GM18867 (cell line): ENCODE results near the gene ANKRD33B.
A peak's percentile ranks its signal among the peaks of the same experiment; 100 is the strongest.
"Not testable (repeated sequence)": the region's sequence is repeated elsewhere in the genome, so short reads cannot be mapped to it uniquely, and the experiment has no call there.

Experiments used
- ATAC-seq: cut with Tn5 transposase; IDR thresholded peaks from one replicate; pipeline ENCODE4 v1.9.1; 2021; ENCODE audit warnings: mild to moderate bottlenecking, moderate library complexity; ENCODE audit not compliant: unreplicated experiment

ANKRD33B gene

DNA sequence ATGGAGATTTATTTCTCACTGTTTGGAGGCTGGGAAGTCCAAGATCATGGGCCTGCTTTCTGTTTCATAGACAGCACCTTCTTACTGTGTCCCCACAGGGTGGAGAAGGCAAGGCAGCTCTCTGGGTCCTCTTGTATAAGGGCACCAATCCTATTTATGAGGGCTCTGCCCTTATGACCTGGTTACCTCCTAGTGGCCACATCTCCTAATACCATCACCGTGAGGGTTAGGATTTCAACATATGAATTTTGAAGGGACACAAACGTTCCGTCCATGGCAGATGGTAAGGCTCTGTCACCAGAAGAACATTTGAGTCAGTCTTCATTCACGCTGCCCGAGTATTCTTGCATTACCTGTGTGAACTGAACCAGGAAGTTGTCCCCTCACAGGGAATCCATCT is 48.4 kb downstream of the ANKRD33B start:
- no peak for ATAC-seq

DNA sequence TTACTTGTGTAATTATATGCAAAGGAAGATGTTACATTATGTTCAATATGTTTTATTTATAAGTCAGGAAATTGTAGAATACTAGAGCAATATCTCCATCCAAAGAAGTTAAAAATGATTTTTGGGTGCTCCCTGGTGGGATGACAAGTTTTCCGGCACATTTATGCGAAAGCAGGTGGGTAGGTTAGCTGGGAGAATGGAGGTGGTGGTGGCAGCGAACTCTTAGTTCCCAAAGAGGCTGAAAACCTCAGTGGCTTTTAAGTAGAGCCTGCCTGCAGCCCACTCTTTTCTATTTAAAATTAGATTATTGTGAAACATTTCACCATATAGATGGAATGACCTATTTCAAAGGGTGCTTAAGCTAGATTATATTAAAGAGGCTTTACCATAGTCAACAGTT is 51.8 kb downstream of the ANKRD33B start:
- no peak for ATAC-seq

DNA sequence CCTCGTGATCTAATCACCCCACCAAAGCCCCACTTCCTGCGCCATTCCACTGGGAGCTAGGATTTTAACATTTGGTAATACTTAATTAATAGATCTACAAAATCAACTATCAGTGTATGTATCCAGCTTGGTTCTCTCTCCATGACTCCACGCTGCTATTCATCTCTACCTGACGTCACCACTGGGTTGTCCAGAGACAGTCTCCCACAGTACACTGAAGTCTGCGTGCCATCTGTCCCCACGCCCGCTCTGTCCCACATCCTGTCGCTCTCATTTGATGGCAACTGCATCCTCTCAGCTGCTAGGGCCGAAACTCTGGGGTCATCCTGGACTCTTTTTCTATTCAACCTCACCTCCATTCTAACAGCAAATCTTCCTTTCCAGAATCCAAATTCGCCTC is 53.2 kb downstream of the ANKRD33B start:
- no peak for ATAC-seq

DNA sequence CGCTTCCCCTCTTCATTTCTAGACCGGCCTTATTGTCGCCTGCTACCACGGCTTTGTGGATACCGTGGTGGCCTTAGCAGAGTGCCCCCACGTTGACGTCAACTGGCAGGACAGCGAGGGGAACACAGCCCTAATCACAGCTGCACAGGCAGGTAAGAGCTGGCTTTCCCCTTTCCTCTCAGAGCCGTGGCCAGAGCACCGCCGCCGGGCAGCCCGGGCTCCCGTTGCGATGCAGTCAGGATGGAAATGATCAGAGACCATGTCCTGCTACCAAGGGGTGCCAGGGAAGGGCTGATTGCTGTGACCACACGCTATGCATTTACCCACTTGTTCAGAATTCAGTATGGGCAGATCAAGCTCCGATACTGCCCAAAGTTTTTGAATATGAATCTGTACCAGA is 54.4 kb downstream of the ANKRD33B start:
- ATAC-seq, result no peak

DNA sequence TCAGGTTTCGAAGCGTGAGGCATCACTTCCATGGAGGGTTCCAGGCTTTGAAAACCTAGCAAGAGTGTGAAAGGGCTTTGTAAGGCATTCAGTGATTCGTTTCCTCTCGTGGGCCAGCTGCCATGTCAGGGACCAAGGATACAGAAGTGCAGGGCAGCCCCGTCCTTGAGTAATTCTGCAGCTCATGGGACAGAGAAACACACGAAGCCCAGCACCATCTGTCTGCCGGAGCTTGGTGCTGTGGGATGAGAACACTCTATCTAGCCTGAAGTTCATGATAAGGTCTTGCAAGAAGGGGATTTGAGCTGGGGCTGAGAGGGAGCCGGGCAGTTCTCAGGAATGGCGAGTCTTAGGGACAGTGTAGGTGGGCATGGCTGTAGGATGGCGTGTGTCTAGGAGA is 55.8 kb downstream of the ANKRD33B start:
- ATAC-seq, result no peak

DNA sequence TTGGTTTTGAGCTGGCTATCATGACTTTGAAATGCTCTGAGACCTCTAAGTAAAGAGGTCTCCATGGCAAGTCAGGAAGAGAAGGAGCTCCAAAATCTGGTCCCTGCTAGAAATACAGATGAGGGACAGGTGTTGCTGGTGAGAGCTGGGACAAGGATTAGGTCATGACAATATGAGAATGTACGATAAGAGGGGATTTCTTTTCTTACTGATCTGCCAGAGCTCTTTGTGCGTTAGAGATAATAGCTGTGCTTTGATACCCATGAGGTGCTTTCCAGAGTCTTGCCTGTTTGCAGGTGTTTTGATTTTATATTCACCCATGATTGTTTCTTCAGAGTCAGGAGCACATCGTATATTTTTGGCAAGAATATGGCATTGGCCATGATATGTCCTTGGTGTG is 56.5 kb downstream of the ANKRD33B start:
- ATAC-seq, result no peak

DNA sequence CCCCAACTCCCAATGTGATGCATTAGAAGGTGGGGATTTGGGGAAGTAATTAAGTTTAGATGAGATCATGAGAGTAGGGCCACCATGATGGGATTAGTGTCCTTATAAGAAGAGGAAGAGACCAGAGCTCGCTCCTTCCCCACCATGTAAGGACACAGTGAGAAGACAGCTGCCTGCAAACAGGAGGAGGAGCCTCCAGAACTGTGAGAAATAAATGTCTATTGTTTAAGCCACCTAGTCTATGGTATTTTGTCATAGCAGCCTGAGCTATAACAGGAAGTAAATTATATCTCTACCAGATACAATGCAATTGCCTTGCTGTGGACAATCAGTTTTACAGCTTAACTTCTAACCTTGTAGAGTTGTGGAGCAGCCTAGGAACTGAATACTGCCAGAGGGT is 58.0 kb downstream of the ANKRD33B start:
- no peak for ATAC-seq

DNA sequence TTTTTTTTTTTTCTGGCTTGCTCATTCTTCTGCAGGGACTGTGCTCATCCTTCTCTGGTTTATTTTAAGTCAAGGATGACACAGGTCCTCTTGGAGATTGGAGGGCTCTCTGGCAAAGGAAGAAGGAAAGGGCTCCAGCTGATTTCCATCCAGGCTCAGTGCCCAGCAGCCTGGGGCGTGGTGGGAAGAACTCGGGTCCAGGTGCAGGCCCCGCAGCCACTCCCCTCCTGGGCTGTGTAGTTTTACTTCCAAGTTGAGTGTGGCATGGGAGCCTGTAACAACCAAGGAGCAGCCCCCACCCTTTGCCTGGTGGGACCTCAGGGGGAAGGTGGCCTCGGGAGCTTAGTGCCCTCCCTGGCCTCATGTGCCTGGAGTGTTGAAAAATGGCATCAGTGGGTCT is 58.9 kb downstream of the ANKRD33B start:
- ATAC-seq, result no peak

DNA sequence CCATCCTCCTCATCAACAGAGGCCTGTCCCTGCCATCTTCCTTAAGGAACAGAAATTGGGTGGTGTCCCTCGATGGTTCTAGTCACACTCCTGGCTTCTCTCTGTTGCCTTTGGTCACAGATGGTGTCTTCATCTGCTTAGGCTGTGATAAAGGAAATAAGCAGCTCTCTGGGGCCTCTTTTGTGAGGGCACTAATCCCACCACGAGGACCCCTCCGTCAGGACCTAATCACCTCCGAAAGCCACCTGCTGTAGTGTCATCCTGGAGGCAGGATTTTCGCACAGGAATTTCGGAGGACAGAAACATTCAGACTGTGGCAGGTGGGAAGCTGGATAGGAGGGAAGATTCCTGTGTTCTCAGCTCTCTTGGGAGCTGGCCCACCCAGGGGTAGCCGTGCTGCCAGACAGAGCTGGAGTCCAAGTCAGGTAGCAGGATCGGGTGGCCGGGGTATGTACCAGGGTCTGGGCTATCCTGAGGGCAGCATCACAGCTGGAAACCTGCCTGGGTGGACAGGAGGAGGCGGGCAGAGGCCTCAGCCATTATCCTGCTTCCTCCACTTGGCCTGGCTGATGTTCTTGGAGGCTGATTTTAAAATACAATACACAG is 59.5 kb downstream of the ANKRD33B start:
- no peak for ATAC-seq

DNA sequence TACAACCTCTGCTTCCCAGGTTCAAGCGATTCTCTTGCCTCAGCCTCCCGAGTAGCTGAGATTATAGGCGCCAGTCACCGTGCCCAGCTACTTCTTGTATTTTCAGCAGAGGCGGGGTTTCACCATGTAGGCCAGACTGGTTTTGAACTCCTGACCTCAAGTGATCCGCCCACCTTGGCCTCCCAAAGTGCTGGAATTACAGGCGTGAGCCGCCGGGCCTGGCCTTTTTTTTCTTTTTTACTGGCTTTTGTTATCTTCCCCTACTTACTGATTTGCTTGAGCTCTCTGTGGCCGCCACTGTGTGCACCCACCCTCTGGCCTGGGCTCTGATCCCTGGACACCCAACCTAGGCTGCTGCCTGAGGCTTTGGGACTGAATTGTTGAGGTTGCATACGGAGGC is 60.3 kb downstream of the ANKRD33B start:
- ATAC-seq, result no peak

DNA sequence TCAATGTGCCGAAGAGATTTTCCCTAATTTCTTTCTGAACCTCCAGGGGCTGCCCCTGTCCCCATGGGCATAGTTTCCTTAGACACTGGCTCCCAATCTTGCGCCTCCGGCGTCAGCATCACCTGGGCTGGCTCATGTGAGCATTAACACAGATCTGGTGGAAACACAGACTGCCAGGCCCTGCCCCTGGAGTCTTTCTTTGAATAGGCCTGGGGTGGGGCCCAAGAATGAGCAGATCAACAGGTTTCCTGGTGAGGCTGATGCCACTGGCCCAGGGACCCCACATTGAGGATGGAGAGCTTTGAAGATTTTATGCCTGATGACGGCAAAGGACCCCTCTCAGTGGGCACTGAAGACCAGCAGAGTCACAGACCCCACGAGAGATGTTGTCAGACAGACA is 60.8 kb downstream of the ANKRD33B start:
- no peak for ATAC-seq

DNA sequence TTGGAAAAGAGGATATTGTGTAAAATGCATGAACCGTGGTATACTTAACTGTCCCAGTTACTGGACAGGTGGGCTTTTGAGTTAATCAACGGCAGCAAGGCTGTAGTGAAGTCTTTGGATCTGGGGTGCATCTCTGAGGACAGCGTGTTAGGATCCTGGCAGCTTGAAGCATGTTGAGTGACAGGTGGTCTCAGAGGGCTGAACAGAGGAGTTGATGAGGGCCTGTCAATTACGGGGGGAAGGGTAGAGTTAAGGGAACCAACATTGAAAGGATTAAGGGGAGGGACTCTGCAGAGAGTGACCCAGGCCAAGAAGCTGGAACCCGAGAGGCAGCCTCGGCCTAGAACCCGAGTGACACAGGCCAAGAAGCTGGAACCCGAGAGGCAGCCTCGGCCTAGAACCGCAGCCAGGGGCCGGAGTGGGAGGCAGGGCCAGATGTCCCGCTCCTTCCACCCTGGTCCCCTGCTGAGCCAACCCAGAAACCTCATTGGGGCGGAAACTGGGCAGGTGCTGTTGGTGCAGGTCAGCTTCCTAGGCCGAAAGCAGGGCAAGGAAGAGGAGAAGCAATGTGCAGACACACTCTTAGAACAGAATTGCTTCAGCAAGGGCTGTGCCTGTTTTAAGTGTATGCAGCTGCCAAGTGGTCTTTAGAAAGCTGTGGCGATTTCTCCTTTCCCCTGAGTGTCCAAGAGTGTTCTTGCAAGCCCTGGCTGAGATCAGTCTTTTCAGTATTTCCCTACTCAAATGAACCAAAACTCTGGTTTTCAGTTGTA is 62.0 kb downstream of the ANKRD33B start:
- ATAC-seq, result no peak

DNA sequence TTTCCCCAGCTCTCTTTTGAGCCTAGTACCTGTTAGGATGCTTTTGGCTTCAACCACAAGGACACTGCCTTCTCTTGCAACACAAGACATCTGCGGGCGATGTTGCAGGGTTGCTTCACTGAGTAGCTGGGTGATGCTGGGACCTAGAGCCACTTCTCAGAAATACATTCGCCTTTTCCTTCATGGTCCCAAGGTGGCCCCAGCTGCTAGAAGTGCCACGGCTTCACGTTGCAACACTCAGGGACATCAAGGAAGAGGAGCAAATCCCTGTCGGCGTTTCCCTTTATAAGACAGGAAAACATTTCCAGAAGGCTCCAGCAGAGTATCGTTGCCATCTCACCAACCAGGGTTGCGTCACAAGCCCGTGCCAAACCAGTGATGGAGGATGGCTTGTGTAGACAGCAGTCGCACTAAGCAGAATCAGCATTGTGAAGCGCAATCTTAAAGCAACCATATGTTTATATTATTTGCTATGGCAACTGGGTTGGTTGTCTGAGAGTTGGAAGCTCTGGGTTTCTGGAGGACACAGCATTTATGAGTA is 62.7 kb downstream of the ANKRD33B start:
- ATAC-seq, result no peak

DNA sequence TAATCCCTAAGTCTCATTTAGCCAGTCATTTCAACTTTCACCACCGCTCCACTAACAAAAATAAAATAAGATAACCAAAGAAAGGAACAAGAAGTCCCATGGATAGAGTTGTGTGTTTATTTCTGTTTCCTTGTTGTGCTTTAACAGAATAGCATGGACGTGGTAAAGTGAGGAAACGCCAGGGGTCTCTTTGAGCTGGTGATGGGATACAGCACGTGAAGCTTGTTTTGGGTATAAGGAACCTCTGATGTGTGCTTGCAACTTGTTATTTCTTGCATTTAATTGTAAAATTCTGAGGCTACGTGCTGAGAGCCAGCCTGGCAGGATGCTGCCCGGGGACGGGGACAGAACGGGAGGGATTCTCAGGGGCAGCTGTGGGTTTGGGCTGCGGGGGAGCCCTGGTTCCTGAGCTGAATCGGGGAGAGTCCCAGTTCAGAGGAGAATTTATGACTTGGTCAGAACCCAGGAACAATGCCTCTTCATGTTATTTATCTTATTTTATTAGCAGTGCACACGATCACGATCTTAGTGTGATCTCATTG is 63.4 kb downstream of the ANKRD33B start:
- ATAC-seq, result peak; percentile 4

DNA sequence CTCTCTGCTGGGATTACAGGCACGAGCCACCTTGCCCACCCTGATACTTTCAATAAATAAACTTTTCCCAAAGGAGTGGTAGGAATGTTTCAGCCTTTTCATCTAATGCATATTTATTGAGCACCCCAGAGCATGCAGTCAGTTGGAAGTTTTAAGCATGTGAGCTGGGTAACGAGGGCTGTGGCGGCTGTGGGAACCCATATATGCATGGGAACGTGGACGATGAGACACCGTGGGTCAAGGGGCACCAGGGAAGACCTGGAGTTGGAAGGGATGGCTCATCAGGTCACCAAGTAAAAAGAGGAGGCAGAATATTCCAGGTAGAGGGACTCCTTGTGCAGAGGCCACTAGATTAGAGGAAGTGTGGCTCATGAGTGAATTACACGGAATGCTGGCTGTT is 64.7 kb downstream of the ANKRD33B start:
- no peak for ATAC-seq

DNA sequence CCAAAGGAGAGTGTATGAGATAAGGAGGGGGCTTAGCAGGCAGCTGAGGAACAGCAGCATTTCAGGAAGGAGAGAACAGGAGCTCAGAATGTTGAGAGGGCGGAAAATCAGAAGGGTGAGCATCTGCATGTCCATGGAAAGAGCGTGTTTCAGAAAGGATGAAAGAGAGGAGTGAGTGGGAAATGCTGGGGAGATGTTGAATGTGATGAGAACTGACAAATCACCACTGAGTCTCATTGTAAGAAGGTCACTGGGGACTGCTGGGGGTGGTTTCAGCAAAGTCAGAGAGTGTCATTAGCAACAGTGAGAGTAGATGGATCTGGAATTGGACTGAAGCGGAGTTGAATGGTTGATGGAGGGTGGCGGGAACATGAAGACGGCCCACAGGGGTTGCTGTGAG is 65.8 kb downstream of the ANKRD33B start:
- ATAC-seq, result no peak

DNA sequence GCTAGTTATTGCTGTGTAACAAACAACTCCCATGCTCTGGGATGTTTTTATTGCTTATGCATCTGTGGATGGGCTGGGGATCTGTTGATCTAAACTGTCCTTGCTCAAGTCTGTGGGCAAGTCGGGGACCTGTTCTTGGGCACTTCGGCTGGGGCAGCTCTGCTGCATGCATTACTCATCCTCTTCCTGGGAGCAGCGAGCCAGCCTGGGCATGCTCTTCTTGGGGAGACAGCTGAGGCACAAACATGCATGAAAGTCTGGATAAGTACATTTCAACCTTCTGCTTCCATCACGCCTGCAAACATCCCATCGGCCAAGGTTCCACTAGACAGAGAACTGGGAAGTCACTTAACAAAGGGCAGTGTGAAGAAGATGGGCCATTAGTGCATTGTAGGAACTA is 66.3 kb downstream of the ANKRD33B start:
- no peak for ATAC-seq

DNA sequence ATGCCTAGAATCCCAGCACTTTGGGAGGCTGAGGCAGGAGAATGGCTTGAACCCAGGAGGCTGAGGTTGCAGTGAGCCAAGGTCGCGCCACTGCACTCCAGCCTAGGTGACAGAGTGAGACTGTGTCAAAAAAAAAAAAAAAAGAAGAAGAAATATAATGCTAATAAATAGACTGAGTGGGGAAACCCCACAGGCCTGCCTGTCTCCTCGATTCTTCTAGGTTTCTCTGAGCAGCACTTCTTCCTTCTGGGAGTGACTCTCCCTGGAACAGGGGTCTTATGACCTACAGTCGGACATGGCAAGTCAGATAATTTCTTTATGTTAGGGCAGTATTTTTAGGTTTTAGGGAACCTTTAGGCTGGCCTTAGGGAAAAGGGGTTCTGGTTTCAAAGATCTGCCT is 66.9 kb downstream of the ANKRD33B start:
- not testable (repeated sequence) for ATAC-seq

DNA sequence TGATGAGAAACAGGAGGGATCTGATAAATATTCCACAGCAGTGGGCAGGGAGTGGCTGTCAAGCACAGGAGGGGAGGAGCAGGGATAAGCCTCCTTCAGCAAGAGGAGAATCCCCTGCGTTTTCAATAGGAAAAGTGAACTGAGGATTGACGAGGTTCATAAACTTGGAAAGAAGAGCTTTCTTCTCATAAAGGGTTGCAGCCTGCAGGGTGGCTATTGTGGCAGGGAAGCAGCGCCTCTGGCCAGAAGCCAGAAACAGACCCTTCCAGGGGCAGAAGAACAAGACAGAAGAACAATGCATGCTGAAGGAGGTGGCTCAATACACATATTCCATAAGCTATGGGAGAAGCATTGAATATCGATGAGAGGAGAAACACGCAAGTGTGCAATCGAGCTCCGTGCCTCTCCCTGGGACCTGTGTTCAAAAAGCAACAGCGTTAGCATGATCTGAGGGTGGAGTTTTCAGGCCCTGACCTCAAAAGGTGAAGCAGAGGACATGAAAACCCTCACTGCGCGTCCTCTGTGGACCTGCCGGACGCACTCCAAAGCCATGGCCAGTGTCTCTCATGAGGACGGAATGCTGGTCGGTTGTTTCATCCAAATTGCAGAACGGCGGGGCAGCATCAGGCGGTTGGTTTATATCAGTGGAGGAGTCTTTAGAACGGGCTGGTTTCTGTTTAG is 67.6 kb downstream of the ANKRD33B start:
- peak; percentile 0 for ATAC-seq

DNA sequence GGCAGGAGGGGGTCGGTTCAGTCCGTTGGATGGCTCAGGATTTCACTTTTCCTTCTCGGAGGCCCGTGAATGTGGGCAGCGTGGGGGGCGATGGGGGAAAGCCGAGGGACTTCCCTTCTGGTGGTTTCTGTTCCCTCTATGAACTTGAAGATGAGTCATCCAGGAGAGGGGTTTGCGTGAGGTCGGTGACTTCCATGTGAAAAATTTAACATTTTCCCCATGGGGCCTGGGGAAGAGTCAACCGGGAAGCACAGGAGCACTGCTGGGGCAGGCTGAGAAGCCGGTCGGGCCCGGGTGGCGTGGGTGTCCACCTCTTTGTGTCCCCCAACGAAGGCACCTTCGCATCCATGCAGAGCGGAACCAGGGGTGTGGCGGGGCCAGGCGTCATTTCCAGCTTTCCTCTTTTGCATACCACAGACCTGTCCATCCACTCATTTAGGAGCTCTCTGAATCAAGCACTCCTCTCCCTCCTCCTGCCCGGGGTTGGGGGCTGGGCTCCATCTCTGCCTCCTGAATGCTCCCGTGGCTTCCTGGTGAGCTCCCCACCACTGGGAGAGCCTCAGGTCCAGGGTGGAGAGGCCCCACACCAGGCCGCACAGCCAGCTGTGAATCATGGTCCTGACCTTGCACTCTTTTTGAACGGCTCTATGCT is 68.4 kb downstream of the ANKRD33B start:
- ATAC-seq, result peak; percentile 50
